DOHH2 (cell line): ENCODE data around the gene CRLF1.
"Not testable (repeated sequence)": the region's sequence is repeated elsewhere in the genome, so short reads cannot be mapped to it uniquely, and the experiment has no call there.

Experiments used
- EZH2phosphoT487 ChIP-seq: fragments of 200-600 bp; sonication (generic); IDR thresholded peaks from 2 replicates; pipeline ENCODE4 v1.6.1; 2017; ENCODE audit warnings: borderline replicate concordance, mild to moderate bottlenecking, antibody characterized with exemption, low read length, moderate library complexity, mixed read lengths
- TF ChIP-seq, protein P1 (sequence below): fragments of 200-600 bp; sonication (generic); IDR thresholded peaks from one replicate; pipeline ENCODE4 v1.5.1; 2014; ENCODE audit warnings: antibody characterized with exemption, mild to moderate bottlenecking, low read depth, low read length; ENCODE audit not compliant: poor library complexity, severe bottlenecking

DNA sequence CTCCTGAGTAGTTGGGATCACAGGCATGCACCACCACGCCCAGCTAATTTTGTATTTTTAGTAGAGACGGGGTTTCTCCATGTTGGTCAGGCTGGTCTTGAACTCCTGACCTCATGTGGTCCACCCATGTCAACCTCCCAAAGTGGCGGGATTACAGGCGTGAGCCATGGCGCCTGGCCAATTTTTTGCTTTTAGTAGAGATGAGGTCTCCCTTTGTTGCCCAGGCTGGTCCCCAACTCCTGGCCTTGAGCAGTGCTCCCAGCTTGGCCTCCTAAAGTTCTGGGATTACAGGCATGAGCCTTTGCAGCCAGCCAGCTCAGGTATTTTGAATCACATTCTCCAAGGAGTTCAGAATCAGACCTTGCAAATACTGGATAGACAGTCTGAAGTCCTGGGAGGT lies 13.9 kb downstream of the CRLF1 start:
- TF ChIP-seq, protein P1, sequence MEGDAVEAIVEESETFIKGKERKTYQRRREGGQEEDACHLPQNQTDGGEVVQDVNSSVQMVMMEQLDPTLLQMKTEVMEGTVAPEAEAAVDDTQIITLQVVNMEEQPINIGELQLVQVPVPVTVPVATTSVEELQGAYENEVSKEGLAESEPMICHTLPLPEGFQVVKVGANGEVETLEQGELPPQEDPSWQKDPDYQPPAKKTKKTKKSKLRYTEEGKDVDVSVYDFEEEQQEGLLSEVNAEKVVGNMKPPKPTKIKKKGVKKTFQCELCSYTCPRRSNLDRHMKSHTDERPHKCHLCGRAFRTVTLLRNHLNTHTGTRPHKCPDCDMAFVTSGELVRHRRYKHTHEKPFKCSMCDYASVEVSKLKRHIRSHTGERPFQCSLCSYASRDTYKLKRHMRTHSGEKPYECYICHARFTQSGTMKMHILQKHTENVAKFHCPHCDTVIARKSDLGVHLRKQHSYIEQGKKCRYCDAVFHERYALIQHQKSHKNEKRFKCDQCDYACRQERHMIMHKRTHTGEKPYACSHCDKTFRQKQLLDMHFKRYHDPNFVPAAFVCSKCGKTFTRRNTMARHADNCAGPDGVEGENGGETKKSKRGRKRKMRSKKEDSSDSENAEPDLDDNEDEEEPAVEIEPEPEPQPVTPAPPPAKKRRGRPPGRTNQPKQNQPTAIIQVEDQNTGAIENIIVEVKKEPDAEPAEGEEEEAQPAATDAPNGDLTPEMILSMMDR = not testable (repeated sequence)
- TF ChIP-seq EZH2phosphoT487 = not testable (repeated sequence)
